Endothelial cell of umbilical vein (primary cell): ENCODE data around the gene DGLUCY.

Experiments used
- CTCF ChIP-seq, 2 donors: IDR thresholded peaks; 1 replicate in 1 of 2; 2 replicates in 1 of 2; pipeline ENCODE4 v1.5.1; 2011; ENCODE audit warnings: low read length in 2 of 2, mild to moderate bottlenecking in 2 of 2, moderate library complexity in 2 of 2, control low read depth in 1 of 2, inconsistent platforms in 1 of 2, low read depth in 1 of 2; ENCODE audit not compliant: insufficient read depth in 1 of 2; ENCODE audit errors: extremely low read depth in 1 of 2
- EZH2 ChIP-seq: IDR thresholded peaks from 2 replicates; pipeline ENCODE4 v1.6.1; 2012; ENCODE audit warnings: borderline replicate concordance, low read depth, mild to moderate bottlenecking, moderate library complexity, low read length, inconsistent platforms; ENCODE audit not compliant: severe bottlenecking
- GATA2 ChIP-seq: IDR thresholded peaks from 2 replicates; pipeline ENCODE4 v1.7.0; 2011; ENCODE audit warnings: low read depth, mild to moderate bottlenecking, moderate library complexity, mixed read lengths, low read length; ENCODE audit not compliant: insufficient read length, insufficient read depth
- POLR2A ChIP-seq: IDR thresholded peaks from 2 replicates; pipeline ENCODE4 v1.6.1; 2012; ENCODE audit warnings: low read depth, mild to moderate bottlenecking, control low read depth, low read length

- TF ChIP-seq EZH2 (no peak), CTCF (IDR thresholded peaks at IDR 0.05; ENCODE audit: extremely low read depth in 1 of 2, insufficient read depth in 1 of 2, low read depth in 1 of 2, low read length in 2 of 2) (no peak), POLR2A (no peak), GATA2 (no peak)
These were observed 29.4 kb upstream of the DGLUCY start for GRCh38 chr14:91084516-91084915.
